CD4-positive, alpha-beta memory T cell (primary cell): ENCODE data around the gene TMEM217. TPM values are rescaled to one million over a fixed set of nuclear protein-coding genes. Genes with fewer than 3 reads are reported as not detected.

Experiments used
- CTCF ChIA-PET: fragments of 350-600 bp; sonication (Branson Sonifier 250); formaldehyde crosslinking; loops from one replicate; lab custom pipeline; 2021; ENCODE audit warnings: inconsistent platforms; ENCODE audit not compliant: partially characterized antibody; lab: Charles Lee
- POLR2A ChIA-PET: fragments of 350-600 bp; sonication (Branson Sonifier 250); formaldehyde crosslinking; loops from one replicate; lab custom pipeline; 2021; ENCODE audit not compliant: partially characterized antibody; lab: Charles Lee
- DNase-seq, 5 donors: peaks; one replicate each; pipeline versions ENCODE4 v3.0.0 to v3.0.0-alpha.2; 2020 to 2022; ENCODE audit warnings: mixed read lengths in 1 of 5
- H3K27ac ChIP-seq: one replicate; pipeline ENCODE4 v1.7.0; 2013; ENCODE audit warnings: low read depth, low read length
- H3K27me3 ChIP-seq: 2 replicates; pipeline ENCODE4 v1.7.0; 2013; ENCODE audit warnings: mild to moderate bottlenecking, low read length, moderate library complexity; ENCODE audit not compliant: insufficient read depth
- H3K36me3 ChIP-seq: 2 replicates; pipeline ENCODE4 v1.7.0; 2013; ENCODE audit warnings: mild to moderate bottlenecking, low read length, moderate library complexity; ENCODE audit not compliant: insufficient read depth
- H3K4me1 ChIP-seq: 2 replicates; pipeline ENCODE4 v1.7.0; 2013; ENCODE audit warnings: mild to moderate bottlenecking, low read length, moderate library complexity; ENCODE audit not compliant: insufficient read depth
- H3K4me3 ChIP-seq, 2 donors: one replicate each; pipeline ENCODE4 v1.7.0; 2013; ENCODE audit warnings: low read length in 2 of 2, mild to moderate bottlenecking in 1 of 2
- H3K9me3 ChIP-seq, 2 donors: one replicate each; pipeline ENCODE4 v1.7.0; 2013; ENCODE audit warnings: low read length in 2 of 2, control low read depth in 1 of 2; ENCODE audit not compliant: control insufficient read depth in 1 of 2
- H3K27ac Mint-ChIP-seq, 7 donors: one replicate each; pipeline ENCODE4 v1.8.0; 2020 to 2021; ENCODE audit warnings: mixed read lengths in 7 of 7, mild to moderate bottlenecking in 6 of 7, inconsistent platforms in 3 of 7, moderate library complexity in 3 of 7
- H3K27me3 Mint-ChIP-seq, 2 donors: one replicate each; pipeline ENCODE4 v1.8.0; 2020 to 2021; ENCODE audit warnings: mixed read lengths in 2 of 2
- H3K36me3 Mint-ChIP-seq, 2 donors: one replicate each; pipeline ENCODE4 v1.8.0; 2020 to 2021; ENCODE audit warnings: mixed read lengths in 2 of 2, inconsistent platforms in 1 of 2, mild to moderate bottlenecking in 1 of 2
- H3K4me1 Mint-ChIP-seq, 4 donors: one replicate each; pipeline ENCODE4 v1.8.0; 2020 to 2021; ENCODE audit warnings: mixed read lengths in 4 of 4, mild to moderate bottlenecking in 1 of 4
- H3K4me3 Mint-ChIP-seq, 8 donors: one replicate each; pipeline ENCODE4 v1.8.0; 2020 to 2021; ENCODE audit warnings: mixed read lengths in 8 of 8, mild to moderate bottlenecking in 7 of 8, moderate library complexity in 6 of 8, inconsistent platforms in 3 of 8
- H3K9me3 Mint-ChIP-seq, 8 donors: one replicate each; pipeline ENCODE4 v1.8.0; 2020 to 2021; ENCODE audit warnings: mixed read lengths in 8 of 8, mild to moderate bottlenecking in 5 of 8, inconsistent platforms in 3 of 8, moderate library complexity in 1 of 8
- intact Hi-C: fragments of 100-400 bp; cut with micrococcal nuclease; formaldehyde crosslinking; loops from one replicate; pipeline ENCODE4 v1.15.1; 2023
- polyA plus RNA-seq, 2 donors: library from polyadenylated mRNA; unstranded; fragments of 300-500 nt; fragmentation: Illumina TruSeq; gene quantifications; one replicate each; pipeline ENCODE4 v1.2.3, GENCODE V29; 2021
- total RNA-seq, 2 experiments: library from RNA; stranded (reverse); gene quantifications; one replicate each; pipeline ENCODE4 v1.2.3, GENCODE V29; 2021

Gene TMEM217
- total and polyA plus RNA-seq, 4 experiments from 2014 or later: 0.31 to 1.4 (median 0.42) TPM; not detected in 1

GRCh38 chr6:37207903-37208456 is 50.0 kb downstream of the TMEM217 start:
- Histone ChIP-seq H3K4me1 (peaks cover 48% of the 10 kb centered on the region), H3K27ac (no peak overlapping the region), H3K27me3 (no peaks in the 10 kb centered on the region), H3K9me3 (no peaks in the 10 kb centered on the region), H3K36me3 (no peaks in the 10 kb centered on the region), H3K4me3 (no peak overlapping the region)
- H3K27me3 Mint-ChIP-seq: no peaks in the 10 kb centered on the region
- peaks cover 39 to 58% (median 48%) of the 10 kb centered on the region in 4 donors for H3K4me1 Mint-ChIP-seq
- POLR2A ChIA-PET: interaction anchor here (0.5 to 6.5 kb wide), 12 partner anchors 18 to 652 kb away, joined by 3 to 148 read pairs (median 12); partner anchors contain the start of genes PIM1, PPIL1, TBC1D22B and TMEM217
- peak overlapping the region; percentile 57 to 98 (median 86) for H3K27ac Mint-ChIP-seq
- no peaks in the 10 kb centered on the region for H3K9me3 Mint-ChIP-seq
- peak; percentile 80 to 90 (median 84) for DNase-seq
- H3K36me3 Mint-ChIP-seq: no peaks in the 10 kb centered on the region
- intact Hi-C loops: loop anchor here (1.0 to 2.0 kb wide), 4 partner anchors 25 to 441 kb away; no protein-coding TSS in a partner anchor
- peak overlapping the region; percentile 26 to 74 (median 54) for H3K4me3 Mint-ChIP-seq
- CTCF ChIA-PET: interaction anchor here (0.7 to 33.8 kb wide), 14 partner anchors 9 to 442 kb away, joined by 3 to 1184 read pairs (median 18); partner anchors contain the start of genes C6orf89 and PIM1

DNA sequence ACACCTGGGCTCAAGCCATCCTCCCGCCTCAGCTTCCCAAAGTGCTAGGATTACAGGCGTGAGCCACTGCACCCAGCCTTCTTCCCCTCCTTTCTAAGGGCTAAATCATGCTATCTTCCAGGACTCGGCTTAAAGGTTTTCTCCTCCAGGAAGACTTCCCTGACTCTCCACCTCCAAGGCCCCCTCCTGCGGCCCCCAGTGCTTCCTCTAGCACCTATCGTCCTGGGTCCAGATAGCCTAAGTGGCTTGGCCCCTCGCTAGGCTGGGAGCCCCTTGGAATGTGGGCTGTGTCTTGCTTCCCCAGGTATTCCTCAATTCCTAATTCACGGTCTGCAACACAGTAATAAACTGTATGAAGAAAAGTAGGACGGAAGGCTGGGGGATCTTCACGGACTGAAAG is 51.3 kb downstream of the TMEM217 start:
- ChIA-PET POLR2A (interaction anchor here (1.0 to 6.5 kb wide), 5 partner anchors 31 to 186 kb away, joined by 3 to 148 read pairs (median 54); partner anchors contain the start of genes PIM1, TBC1D22B and TMEM217), CTCF (interaction anchor here (1.0 to 33.8 kb wide), 7 partner anchors 9 to 322 kb away, joined by 3 to 1184 read pairs (median 58); partner anchors contain the start of genes C6orf89 and PIM1)
- Mint-ChIP-seq H3K27ac (peak overlapping the region in 4 of 7 donors; percentile 26 to 51 (median 34)), H3K4me3 (peak overlapping the region in 1 of 8 donors; percentile 3), H3K27me3 (no peaks in the 10 kb centered on the region), H3K9me3 (no peaks in the 10 kb centered on the region), H3K4me1 (peaks cover 49 to 72% (median 60%) of the 10 kb centered on the region in 4 donors), H3K36me3 (no peaks in the 10 kb centered on the region)
- H3K27me3 ChIP-seq: no peaks in the 10 kb centered on the region
- no peaks in the 10 kb centered on the region for H3K36me3 ChIP-seq
- no peak overlapping the region for H3K4me3 ChIP-seq
- no peaks in the 10 kb centered on the region for H3K9me3 ChIP-seq
- peaks cover 62% of the 10 kb centered on the region for H3K4me1 ChIP-seq
- DNase-seq: no peak
- H3K27ac ChIP-seq: no peak overlapping the region
- intact Hi-C loops: loop anchor here (1.0 kb wide), 1 partner anchor 23 kb away; no protein-coding TSS in a partner anchor

- H3K27me3 Mint-ChIP-seq: no peaks in the 10 kb centered on the region
- no peak for DNase-seq
- Histone ChIP-seq H3K36me3 (no peaks in the 10 kb centered on the region), H3K4me3 (no peak overlapping the region), H3K4me1 (peaks cover 64% of the 10 kb centered on the region), H3K27me3 (no peaks in the 10 kb centered on the region), H3K27ac (no peak overlapping the region), H3K9me3 (no peaks in the 10 kb centered on the region)
- H3K27ac Mint-ChIP-seq: peak overlapping the region in 1 of 7 donors; percentile 63
- intact Hi-C loops: no loop called here
- no peaks in the 10 kb centered on the region for H3K36me3 Mint-ChIP-seq
- H3K9me3 Mint-ChIP-seq: no peaks in the 10 kb centered on the region
- peaks cover 49 to 75% (median 61%) of the 10 kb centered on the region in 4 donors for H3K4me1 Mint-ChIP-seq
- ChIA-PET CTCF (interaction anchor here (1.0 to 33.8 kb wide), 6 partner anchors 9 to 183 kb away, joined by 3 to 1184 read pairs (median 111); partner anchors contain the start of gene PIM1), POLR2A (interaction anchor here (1.0 to 6.5 kb wide), 4 partner anchors 30 to 186 kb away, joined by 3 to 148 read pairs (median 92); partner anchors contain the start of gene PIM1)
- no peak overlapping the region for H3K4me3 Mint-ChIP-seq
Observed at GRCh38 chr6:37205997-37206340, 52.0 kb downstream of the TMEM217 start.

GRCh38 chr6:37205175-37205996 is 52.6 kb downstream of the TMEM217 start:
- Mint-ChIP-seq H3K4me3 (no peak overlapping the region), H3K27me3 (no peaks in the 10 kb centered on the region), H3K36me3 (no peaks in the 10 kb centered on the region), H3K4me1 (peaks cover 47 to 76% (median 60%) of the 10 kb centered on the region in 4 donors), H3K9me3 (no peaks in the 10 kb centered on the region), H3K27ac (peak overlapping the region in 4 of 7 donors; percentile 11 to 63 (median 25))
- Histone ChIP-seq H3K4me1 (peaks cover 60% of the 10 kb centered on the region), H3K4me3 (no peak overlapping the region), H3K36me3 (no peaks in the 10 kb centered on the region), H3K27ac (no peak overlapping the region), H3K9me3 (no peaks in the 10 kb centered on the region), H3K27me3 (no peaks in the 10 kb centered on the region)
- intact Hi-C loops: no loop called here
- ChIA-PET CTCF (interaction anchor here (1.0 to 33.8 kb wide), 5 partner anchors 12 to 183 kb away, joined by 3 to 1184 read pairs (median 164); partner anchors contain the start of gene PIM1), POLR2A (interaction anchor here (0.6 to 6.5 kb wide), 5 partner anchors 30 to 185 kb away, joined by 3 to 148 read pairs (median 54); partner anchors contain the start of gene PIM1)
- no peak for DNase-seq

DNA sequence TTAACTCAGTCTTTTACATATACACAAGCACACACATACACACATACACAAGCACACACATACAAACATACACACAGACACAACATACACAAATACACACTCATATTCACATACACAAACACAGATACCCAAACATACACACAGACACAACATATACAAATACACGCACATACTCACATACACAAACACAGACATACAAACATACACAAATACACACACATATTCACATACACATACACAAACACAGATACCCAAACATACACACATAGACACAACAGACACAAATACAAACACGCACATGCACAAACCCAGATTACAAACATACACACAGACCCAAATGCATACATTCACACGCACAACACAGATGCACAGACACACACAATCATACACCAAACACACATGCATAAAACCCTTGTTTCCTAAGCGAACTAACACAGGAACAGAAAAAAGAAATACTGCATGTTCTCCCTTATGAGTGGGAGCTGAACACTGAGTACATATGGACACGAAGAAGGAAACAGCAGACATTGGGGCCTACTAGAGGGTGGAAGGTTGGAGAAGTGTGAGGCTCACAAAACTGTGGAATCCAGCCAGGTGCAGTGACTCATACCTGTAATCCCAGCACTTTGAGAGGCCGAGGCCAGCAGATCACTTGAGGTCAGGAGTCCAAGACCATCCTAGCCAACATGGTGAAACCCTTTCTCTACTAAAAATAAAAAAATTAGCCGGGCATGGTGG is 53.8 kb downstream of the TMEM217 start:
- no peaks in the 10 kb centered on the region for H3K36me3 Mint-ChIP-seq
- Histone ChIP-seq H3K9me3 (no peaks in the 10 kb centered on the region), H3K4me1 (peaks cover 47% of the 10 kb centered on the region), H3K4me3 (no peak overlapping the region), H3K27me3 (no peaks in the 10 kb centered on the region), H3K27ac (no peak overlapping the region), H3K36me3 (no peaks in the 10 kb centered on the region)
- DNase-seq: no peak
- H3K27me3 Mint-ChIP-seq: no peaks in the 10 kb centered on the region
- ChIA-PET POLR2A (interaction anchor here (0.8 to 6.5 kb wide), 4 partner anchors 14 to 33 kb away, joined by 3 to 129 read pairs (median 5); partner anchors contain the start of gene PIM1), CTCF (interaction anchor here (1.5 to 33.8 kb wide), 5 partner anchors 14 to 319 kb away, joined by 3 to 1184 read pairs (median 12); partner anchors contain the start of genes C6orf89 and PIM1)
- peaks cover 36 to 64% (median 51%) of the 10 kb centered on the region in 4 donors for H3K4me1 Mint-ChIP-seq
- no peaks in the 10 kb centered on the region for H3K9me3 Mint-ChIP-seq
- H3K27ac Mint-ChIP-seq: peak overlapping the region in 6 of 7 donors; percentile 5 to 61 (median 18)
- peak overlapping the region in 2 of 8 donors; percentile 2 to 17 for H3K4me3 Mint-ChIP-seq
- intact Hi-C loops: no loop called here

- POLR2A ChIA-PET: interaction anchor here (0.8 to 1.8 kb wide), 7 partner anchors 12 to 181 kb away, joined by 3 to 7 read pairs (median 5); partner anchors contain the start of gene PIM1
- Histone ChIP-seq H3K27ac (no peak overlapping the region), H3K4me1 (peaks cover 36% of the 10 kb centered on the region), H3K36me3 (no peaks in the 10 kb centered on the region), H3K4me3 (no peak overlapping the region), H3K9me3 (no peaks in the 10 kb centered on the region), H3K27me3 (no peaks in the 10 kb centered on the region)
- H3K27ac Mint-ChIP-seq: peak overlapping the region; percentile 53 to 90 (median 84)
- no peaks in the 10 kb centered on the region for H3K36me3 Mint-ChIP-seq
- intact Hi-C loops: no loop called here
- peaks cover 31 to 57% (median 43%) of the 10 kb centered on the region in 4 donors for H3K4me1 Mint-ChIP-seq
- no peaks in the 10 kb centered on the region for H3K27me3 Mint-ChIP-seq
- no peaks in the 10 kb centered on the region for H3K9me3 Mint-ChIP-seq
- DNase-seq: peak in 1 of 5 donors; percentile 10
- H3K4me3 Mint-ChIP-seq: peak overlapping the region in 6 of 8 donors; percentile 50 to 65 (median 60)
- CTCF ChIA-PET: interaction anchor here (1.4 to 33.8 kb wide), 7 partner anchors 8 to 318 kb away, joined by 3 to 1184 read pairs (median 11); partner anchors contain the start of genes C6orf89 and PIM1
Observed at GRCh38 chr6:37202788-37203491, 55.0 kb downstream of the TMEM217 start.
